Measurements from ENCODE around the gene OR2G2. TPM values are rescaled to one million over a fixed set of nuclear protein-coding genes. Genes with fewer than 3 reads are reported as not detected.

Gene OR2G2
- total RNA-seq, 1 donor from 2014 or later, result not detected

- no peaks in the 10 kb centered on the region for H3K4me1 ChIP-seq
- H3K27me3 ChIP-seq (ENCODE audit: low read depth), result no peaks in the 10 kb centered on the region
- no peaks in the 10 kb centered on the region for H3K9me3 ChIP-seq
- ATAC-seq, result no peak
- intact Hi-C loops (cut with DNase I), result no loop called here
- H3K4me3 ChIP-seq, result no peak overlapping the region
- no peak for TF ChIP-seq CTCF (IDR thresholded peaks at IDR 0.05)
- H3K36me3 ChIP-seq, result no peaks in the 10 kb centered on the region
- no peak for DNase-seq
- no peak overlapping the region for H3K27ac ChIP-seq
Observed at GRCh38 chr1:247613405-247613804, 25.2 kb downstream of the OR2G2 start.

GRCh38 chr1:247614625-247615024 is 26.5 kb downstream of the OR2G2 start:
- H3K27ac ChIP-seq, result no peak overlapping the region
- TF ChIP-seq CTCF (IDR thresholded peaks at IDR 0.05), result no peak
- ATAC-seq (peak in 1 of 2 donors; percentile 38), DNase-seq (no peak)
- no peaks in the 10 kb centered on the region for H3K36me3 ChIP-seq
- H3K4me1 ChIP-seq, result no peaks in the 10 kb centered on the region
- no peak overlapping the region for H3K4me3 ChIP-seq
- no peaks in the 10 kb centered on the region for H3K9me3 ChIP-seq
- H3K27me3 ChIP-seq (ENCODE audit: low read depth), result no peaks in the 10 kb centered on the region
- intact Hi-C loops (cut with DNase I), result no loop called here

GRCh38 chr1:247627951-247628350 is 39.8 kb downstream of the OR2G2 start:
- ATAC-seq (no peak), DNase-seq (no peak)
- no peaks in the 10 kb centered on the region for H3K9me3 ChIP-seq
- intact Hi-C loops (cut with DNase I), result no loop called here
- no peak for TF ChIP-seq CTCF (IDR thresholded peaks at IDR 0.05)
- H3K36me3 ChIP-seq, result no peaks in the 10 kb centered on the region
- H3K4me3 ChIP-seq, result no peak overlapping the region
- H3K4me1 ChIP-seq, result no peaks in the 10 kb centered on the region
- no peak overlapping the region for H3K27ac ChIP-seq
- no peaks in the 10 kb centered on the region for H3K27me3 ChIP-seq (ENCODE audit: low read depth)

GRCh38 chr1:247638011-247638410 is 49.9 kb downstream of the OR2G2 start:
- Histone ChIP-seq H3K27ac (no peak overlapping the region), H3K4me3 (no peak overlapping the region), H3K36me3 (no peaks in the 10 kb centered on the region), H3K4me1 (no peaks in the 10 kb centered on the region), H3K9me3 (no peaks in the 10 kb centered on the region), H3K27me3 (ENCODE audit: low read depth) (no peaks in the 10 kb centered on the region)
- ATAC-seq, result no peak
- TF ChIP-seq CTCF (IDR thresholded peaks at IDR 0.05), result no peak
- intact Hi-C loops (cut with DNase I), result no loop called here
- no peak for DNase-seq

- TF ChIP-seq CTCF (IDR thresholded peaks at IDR 0.05), result no peak
- DNase-seq, result no peak
- no peaks in the 10 kb centered on the region for H3K36me3 ChIP-seq
- no peaks in the 10 kb centered on the region for H3K9me3 ChIP-seq
- no peaks in the 10 kb centered on the region for H3K4me1 ChIP-seq
- H3K27me3 ChIP-seq (ENCODE audit: low read depth), result no peaks in the 10 kb centered on the region
- H3K4me3 ChIP-seq, result no peak overlapping the region
- ATAC-seq, result no peak
- H3K27ac ChIP-seq, result no peak overlapping the region
- intact Hi-C loops (cut with DNase I), result no loop called here
Observed at GRCh38 chr1:247638781-247639180, 50.6 kb downstream of the OR2G2 start.

Other genes with a start within 250 kb of the OR2G2 start
- 3.5 TPM for gene NLRP3, start 172.2 kb upstream of the OR2G2 start, total RNA-seq
- gene OR2B11, start 130.3 kb upstream of the OR2G2 start, total RNA-seq, result not detected
- gene OR2C3, start 51.9 kb upstream of the OR2G2 start, total RNA-seq, result 0.06 TPM
- 2.2 TPM for gene GCSAML, start 39.2 kb upstream of the OR2G2 start, total RNA-seq
- not detected for gene OR2G3, start 17.2 kb downstream of the OR2G2 start, total RNA-seq
- not detected for gene OR13G1, start 91.4 kb downstream of the OR2G2 start, total RNA-seq
- not detected for gene OR6F1, start 128.3 kb downstream of the OR2G2 start, total RNA-seq
- gene OR14K1, start 150.3 kb downstream of the OR2G2 start, total RNA-seq, result not detected
- gene OR14A2, start 159.8 kb downstream of the OR2G2 start, total RNA-seq, result not detected
- not detected for gene OR1C1, start 172.2 kb downstream of the OR2G2 start, total RNA-seq
- not detected for gene OR14A16, start 235.8 kb downstream of the OR2G2 start, total RNA-seq